Smooth muscle cell of the umbilical artery (primary cell): ENCODE measurements around the gene AZU1. TPM values are rescaled to one million over a fixed set of nuclear protein-coding genes. Genes with fewer than 3 reads are reported as not detected.

Source experiments
- total RNA-seq: library from RNA; depleted of rRNA; stranded (reverse); fragments of >200 nt; gene quantifications from 2 replicates; pipeline ENCODE4 v1.2.3, GENCODE V29; 2014

The AZU1 gene
- total RNA-seq, result not detected in 2 replicates

GRCh38 chr19:827710-828321, at the start of gene AZU1:
Gene AZU1 (plus strand): TSS chr19:827837. CDS start chr19:827847, 10 bp downstream.

GRCh38 chr19:796692-797527, 30.7 kb upstream of the AZU1 start, which contains the start of gene PTBP1:
Gene PTBP1 (plus strand): TSS chr19:797452. CDS start chr19:797498, 46 bp downstream.

DNA sequence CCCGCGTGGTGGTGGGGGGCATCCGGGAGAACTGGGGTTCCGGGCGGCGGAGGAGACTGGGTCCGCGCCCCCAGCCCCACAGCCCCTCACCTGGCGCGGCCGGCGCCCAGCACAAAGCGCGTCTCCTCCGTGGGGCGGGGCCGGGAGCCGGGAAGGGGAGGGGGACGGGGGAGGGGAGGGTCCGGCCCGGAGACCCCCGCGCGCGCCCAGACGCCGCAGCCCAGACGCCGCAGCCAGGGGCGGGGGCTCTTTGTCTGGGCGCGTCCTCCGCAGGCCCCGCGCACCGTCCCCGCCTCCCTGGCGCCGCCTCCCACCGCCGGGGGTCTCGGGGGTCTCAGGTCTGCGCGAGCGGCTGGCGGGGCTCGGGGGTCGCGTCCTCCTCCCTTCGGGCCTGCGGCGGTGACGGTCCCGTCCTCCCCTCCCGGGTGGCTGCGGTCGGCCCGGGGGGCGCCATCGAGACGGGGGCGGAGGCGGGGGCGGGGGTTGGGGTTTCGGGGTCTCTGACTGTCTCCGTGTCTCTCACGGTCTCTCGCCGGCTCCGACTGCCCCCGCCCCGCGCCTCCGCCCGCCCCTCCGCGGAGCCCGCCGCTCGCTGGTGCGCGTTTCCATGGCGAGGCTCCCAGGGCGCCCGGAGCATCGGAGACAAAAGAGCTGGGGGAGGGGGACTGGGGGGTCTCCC, 5.7 kb upstream of the AZU1 start, which contains the start of gene PLPPR3:
TSS of gene PLPPR3 (minus strand) at position 131 of the 679 bp plus-strand sequence. CDS start 396 bp downstream, outside the sequence.

GRCh38 chr19:840519-841206, 13.0 kb downstream of the AZU1 start, which contains the start of gene PRTN3:
Gene PRTN3 (plus strand): TSS chr19:840999. CDS start chr19:841009, 10 bp downstream.

DNA sequence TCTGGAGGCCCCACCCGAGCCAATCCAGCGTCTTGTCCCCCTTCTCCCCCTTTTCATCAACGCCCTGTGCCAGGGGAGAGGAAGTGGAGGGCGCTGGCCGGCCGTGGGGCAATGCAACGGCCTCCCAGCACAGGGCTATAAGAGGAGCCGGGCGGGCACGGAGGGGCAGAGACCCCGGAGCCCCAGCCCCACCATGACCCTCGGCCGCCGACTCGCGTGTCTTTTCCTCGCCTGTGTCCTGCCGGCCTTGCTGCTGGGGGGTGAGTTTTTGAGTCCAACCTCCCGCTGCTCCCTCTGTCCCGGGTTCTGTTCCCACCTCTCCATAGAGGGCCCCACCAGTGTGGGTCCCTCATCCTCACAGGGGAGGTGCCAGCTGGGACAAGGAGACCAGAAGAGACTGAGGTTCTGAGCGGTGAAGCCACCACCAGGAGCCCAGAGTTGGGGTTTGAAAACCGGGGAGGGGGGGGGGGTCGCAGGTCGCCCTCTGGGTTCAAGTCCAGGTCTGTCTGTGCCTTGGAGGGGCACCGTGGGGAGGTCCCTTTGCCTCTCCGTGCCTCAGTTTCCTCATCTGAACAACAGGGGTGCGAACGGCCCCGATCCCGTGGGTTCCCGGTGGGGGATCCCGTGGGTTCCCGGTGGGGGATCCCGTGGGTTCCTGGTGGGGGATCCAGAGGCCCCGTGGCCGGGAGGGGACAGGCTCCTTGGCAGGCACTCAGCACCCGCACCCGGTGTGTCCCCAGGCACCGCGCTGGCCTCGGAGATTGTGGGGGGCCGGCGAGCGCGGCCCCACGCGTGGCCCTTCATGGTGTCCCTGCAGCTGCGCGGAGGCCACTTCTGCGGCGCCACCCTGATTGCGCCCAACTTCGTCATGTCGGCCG, 24.7 kb downstream of the AZU1 start, which contains the start of gene ELANE:
TSS of gene ELANE (plus strand) at position 168 of the 878 bp plus-strand sequence. CDS start at position 194, 26 bp downstream.

DNA sequence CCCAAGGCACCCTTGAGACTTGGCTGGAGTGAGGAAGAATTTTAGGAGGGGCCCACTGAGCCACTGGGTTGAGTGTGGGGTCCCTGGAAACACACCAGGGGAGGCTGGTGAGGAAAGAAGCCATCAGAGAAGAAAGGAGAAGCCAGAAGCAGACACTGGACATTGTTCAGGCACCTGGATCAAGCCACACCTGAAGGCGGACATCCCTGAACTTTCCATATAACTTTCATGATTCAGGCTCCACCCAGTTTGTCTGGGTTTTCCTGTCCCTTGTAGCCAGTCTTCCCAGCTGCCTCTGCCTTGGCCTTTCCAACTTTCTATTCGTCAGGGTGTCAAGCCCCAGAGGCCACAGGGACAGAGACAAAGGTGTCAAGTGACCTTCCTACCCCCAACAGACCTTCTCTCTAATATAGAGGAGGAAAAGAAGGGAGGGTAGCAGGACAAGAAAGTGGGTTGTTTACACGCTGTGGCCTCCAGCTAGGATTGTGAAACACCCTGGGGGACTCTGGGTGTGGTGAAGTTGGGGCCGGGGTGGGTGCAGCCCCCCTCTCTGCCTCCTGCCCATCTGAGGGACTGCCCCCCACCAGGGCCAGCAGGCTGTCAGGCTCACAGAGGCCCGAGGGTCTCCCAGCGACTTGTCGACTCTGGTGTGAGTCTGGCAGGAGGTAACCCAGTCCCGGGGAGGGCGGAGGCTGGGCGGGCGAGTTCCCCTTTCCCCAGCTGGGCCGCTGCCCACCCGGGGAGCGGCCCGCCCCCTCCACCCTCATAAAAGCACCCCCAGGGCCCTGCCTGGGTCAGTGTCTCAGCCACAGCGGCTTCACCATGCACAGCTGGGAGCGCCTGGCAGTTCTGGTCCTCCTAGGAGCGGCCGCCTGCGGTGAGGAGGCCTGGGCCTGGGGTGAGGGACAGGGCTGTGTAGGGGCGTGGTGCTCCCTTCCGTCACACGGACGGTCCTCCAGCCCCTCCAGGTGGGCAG, 31.5 kb downstream of the AZU1 start, which contains the start of gene CFD:
TSS of gene CFD (plus strand) at position 797 of the 976 bp plus-strand sequence. CDS start at position 823, 26 bp downstream.

Other genes with a start within 250 kb of the AZU1 start
- gene HCN2, start 238.0 kb upstream of the AZU1 start, total RNA-seq, result 1.2 and 3.5 TPM in 2 replicates
- 24.3 and 37.9 TPM in 2 replicates for gene POLRMT, start 194.3 kb upstream of the AZU1 start, total RNA-seq
- gene FGF22, start 188.0 kb upstream of the AZU1 start, total RNA-seq, result not detected in 2 replicates
- 16.6 and 29.8 TPM in 2 replicates for gene RNF126, start 164.6 kb upstream of the AZU1 start, total RNA-seq
- 189 and 372 TPM in 2 replicates for gene FSTL3, start 151.4 kb upstream of the AZU1 start, total RNA-seq
- gene PRSS57, start 132.4 kb upstream of the AZU1 start, total RNA-seq, result not detected in 2 replicates
- gene PALM, start 118.9 kb upstream of the AZU1 start, total RNA-seq, result 0.28 and 0.89 TPM in 2 replicates
- gene MISP, start 76.7 kb upstream of the AZU1 start, total RNA-seq, result not detected in 2 replicates
- 69.5 and 117 TPM in 2 replicates for gene PTBP1, start 30.4 kb upstream of the AZU1 start, total RNA-seq
- 0.59 and 0.78 TPM in 2 replicates for gene PLPPR3, start 5.9 kb upstream of the AZU1 start, total RNA-seq
- not detected in 2 replicates for gene PRTN3, start 13.2 kb downstream of the AZU1 start, total RNA-seq
- gene ELANE, start 24.5 kb downstream of the AZU1 start, total RNA-seq, result not detected in 2 replicates
- gene CFD, start 31.8 kb downstream of the AZU1 start, total RNA-seq, result 1.7 and 3.6 TPM in 2 replicates
- 28.8 and 44.4 TPM in 2 replicates for gene MED16, start 65.3 kb downstream of the AZU1 start, total RNA-seq
- gene RNU6-9, start 65.6 kb downstream of the AZU1 start, total RNA-seq, result not detected in 2 replicates
- 21.1 and 32.8 TPM in 2 replicates for gene R3HDM4, start 85.4 kb downstream of the AZU1 start, total RNA-seq
- not detected in 2 replicates for gene KISS1R, start 89.5 kb downstream of the AZU1 start, total RNA-seq
- gene ARID3A, start 98.2 kb downstream of the AZU1 start, total RNA-seq, result 28.2 and 30.3 TPM in 2 replicates
- 36.4 and 47.5 TPM in 2 replicates for gene WDR18, start 156.5 kb downstream of the AZU1 start, total RNA-seq
- gene GRIN3B, start 172.6 kb downstream of the AZU1 start, total RNA-seq, result 0.59 and 0.65 TPM in 2 replicates
- 67.4 and 96.1 TPM in 2 replicates for gene TMEM259, start 193.3 kb downstream of the AZU1 start, total RNA-seq
- gene RNU6-2, start 193.7 kb downstream of the AZU1 start, total RNA-seq, result not detected in 2 replicates
- 284 and 606 TPM in 2 replicates for gene CNN2, start 198.8 kb downstream of the AZU1 start, total RNA-seq
- gene ABCA7, start 212.3 kb downstream of the AZU1 start, total RNA-seq, result 9.2 and 10.2 TPM in 2 replicates
- gene ARHGAP45, start 239.3 kb downstream of the AZU1 start, total RNA-seq, result 0.89 and 0.97 TPM in 2 replicates